HepG2 (cell line): ENCODE results near the gene HSCB. TPM values are rescaled to one million over a fixed set of nuclear protein-coding genes. Genes with fewer than 3 reads are reported as not detected.
A peak's percentile ranks its signal among the peaks of the same experiment; 100 is the strongest.

Experiments used
- EZH2 ChIP-seq: conservative IDR thresholded peaks from 2 replicates; pipeline ENCODE4 v1.6.1; 2012; ENCODE audit warnings: mild to moderate bottlenecking, low read depth, low read length, moderate library complexity
- FOXA3 ChIP-seq: IDR thresholded peaks from 2 replicates; pipeline ENCODE4 v1.6.1; 2016; ENCODE audit warnings: missing genetic modification reagents, missing compliant biosample characterization
- HNF4G ChIP-seq, 2 experiments: sonication (generic) in 1 of 2; formaldehyde crosslinking in 1 of 2; IDR thresholded peaks; 2 replicates each; pipeline versions ENCODE4 v1.4.0 to v1.6.1; 2011 to 2020; ENCODE audit warnings: borderline replicate concordance in 2 of 2, low read depth in 2 of 2, mild to moderate bottlenecking in 2 of 2, low read length in 1 of 2, missing genetic modification reagents in 1 of 2, moderate library complexity in 1 of 2
- KDM3A ChIP-seq: IDR thresholded peaks from 2 replicates; pipeline ENCODE4 v1.6.1; 2018; ENCODE audit warnings: low read depth, missing compliant biosample characterization
- MAFK ChIP-seq, 2 experiments: IDR thresholded peaks in 1 of 2; conservative IDR thresholded peaks in 1 of 2; 2 replicates each; pipeline ENCODE4 v1.6.1; 2011; ENCODE audit warnings: improper control_type of control experiment in 2 of 2, low read length in 2 of 2
- MED13 ChIP-seq: sonication (generic); formaldehyde crosslinking; IDR thresholded peaks from 2 replicates; pipeline ENCODE4 v1.5.0; 2020; ENCODE audit warnings: missing genetic modification reagents
- PHF5A ChIP-seq: IDR thresholded peaks from one replicate; pipeline ENCODE4 v1.6.1; 2018; ENCODE audit warnings: low read depth, missing genetic modification reagents; ENCODE audit not compliant: unreplicated experiment
- TOPORS ChIP-seq: sonication (generic); formaldehyde crosslinking; IDR thresholded peaks from 2 replicates; pipeline ENCODE4 v1.8.0; 2023; ENCODE audit warnings: mild to moderate bottlenecking, missing genetic modification reagents
- WIZ ChIP-seq: sonication (generic); formaldehyde crosslinking; IDR thresholded peaks from 2 replicates; pipeline ENCODE4 v1.5.1; 2020; ENCODE audit warnings: mild to moderate bottlenecking, missing genetic modification reagents
- ZFAT ChIP-seq: sonication (generic); formaldehyde crosslinking; conservative IDR thresholded peaks from 2 replicates; pipeline ENCODE4 v1.8.1; 2023; ENCODE audit warnings: missing genetic modification reagents, inconsistent platforms
- ZKSCAN5 ChIP-seq: sonication (generic); formaldehyde crosslinking; IDR thresholded peaks from 2 replicates; pipeline ENCODE4 v1.5.1; 2020; ENCODE audit warnings: mild to moderate bottlenecking, missing genetic modification reagents
- ZNF143 ChIP-seq: sonication (generic); formaldehyde crosslinking; IDR thresholded peaks from 2 replicates; pipeline ENCODE4 v1.4.0; 2020; ENCODE audit warnings: missing genetic modification reagents
- ZNF230 ChIP-seq: sonication (generic); formaldehyde crosslinking; IDR thresholded peaks from 2 replicates; pipeline ENCODE4 v1.4.0; 2020; ENCODE audit warnings: mild to moderate bottlenecking, missing genetic modification reagents
- ZNF44 ChIP-seq: sonication (generic); formaldehyde crosslinking; IDR thresholded peaks from 2 replicates; pipeline ENCODE4 v1.5.1; 2020; ENCODE audit warnings: mild to moderate bottlenecking, missing genetic modification reagents
- ZNF569 ChIP-seq: sonication (generic); formaldehyde crosslinking; IDR thresholded peaks from 2 replicates; pipeline ENCODE4 v1.5.0; 2020; ENCODE audit warnings: mild to moderate bottlenecking, missing genetic modification reagents, moderate library complexity, borderline replicate concordance
- ZNF577 ChIP-seq: sonication (generic); formaldehyde crosslinking; IDR thresholded peaks from 2 replicates; pipeline ENCODE4 v1.4.0; 2020; ENCODE audit warnings: mild to moderate bottlenecking, low read depth, missing genetic modification reagents, borderline replicate concordance
- ZNF629 ChIP-seq: sonication (generic); formaldehyde crosslinking; conservative IDR thresholded peaks from 2 replicates; pipeline ENCODE4 v1.5.0; 2020; ENCODE audit warnings: missing genetic modification reagents
- ZNF703 ChIP-seq: sonication (generic); formaldehyde crosslinking; IDR thresholded peaks from 2 replicates; pipeline ENCODE4 v1.5.1; 2020; ENCODE audit warnings: missing genetic modification reagents, mild to moderate bottlenecking, moderate library complexity, borderline replicate concordance
- ZNF75D ChIP-seq: sonication (generic); formaldehyde crosslinking; IDR thresholded peaks from 2 replicates; pipeline ENCODE4 v1.8.1; 2023; ENCODE audit warnings: missing genetic modification reagents, mild to moderate bottlenecking, borderline replicate concordance
- ZSCAN31 ChIP-seq: sonication (generic); formaldehyde crosslinking; IDR thresholded peaks from 2 replicates; pipeline ENCODE4 v1.5.0; 2020; ENCODE audit warnings: low read depth, mild to moderate bottlenecking, missing genetic modification reagents
- polyA plus RNA-seq, 8 experiments: library from polyadenylated mRNA; depleted of rRNA in 3 of 8; stranded (reverse) in 7 of 8; unstranded in 1 of 8; fragments of >200 nt; fragmentation: Illumina TruSeq in 4 of 8; extraction: Trizol in 4 of 8; gene quantifications; 2 replicates each; pipeline versions ENCODE4 v1.2.1 to v1.2.3, GENCODE V29; 2011 to 2016; ENCODE audit warnings: low read depth in 4 of 8, missing spikeins in 1 of 8, mixed read lengths in 1 of 8; ENCODE audit not compliant: insufficient read depth in 1 of 8
- total RNA-seq, 5 experiments: library from RNA; depleted of rRNA; stranded (reverse); fragments of >200 nt; fragmentation: Illumina TruSeq; extraction: Trizol; gene quantifications; 2 replicates each; pipeline ENCODE4 v1.2.3, GENCODE V29; 2016; ENCODE audit warnings: low read depth in 1 of 5
- TF ChIP-seq, protein P1 (sequence below): sonication (generic); formaldehyde crosslinking; IDR thresholded peaks from 2 replicates; pipeline ENCODE4 v1.4.0; 2020; ENCODE audit warnings: missing genetic modification reagents
- TF ChIP-seq, protein P2 (sequence below): sonication (generic); formaldehyde crosslinking; IDR thresholded peaks from 2 replicates; pipeline ENCODE4 v1.5.1; 2020; ENCODE audit warnings: mild to moderate bottlenecking, missing genetic modification reagents, moderate library complexity
- TF ChIP-seq, protein P3 (sequence below): sonication (generic); formaldehyde crosslinking; IDR thresholded peaks from 2 replicates; pipeline ENCODE4 v1.5.0; 2020; ENCODE audit warnings: missing genetic modification reagents

Gene HSCB
- total and polyA plus RNA-seq, 2 of the 13 experiments (the other 11 are each of a cell fraction or from before 2014, with no cell fraction given), result 15.4 to 20.9 TPM

DNA sequence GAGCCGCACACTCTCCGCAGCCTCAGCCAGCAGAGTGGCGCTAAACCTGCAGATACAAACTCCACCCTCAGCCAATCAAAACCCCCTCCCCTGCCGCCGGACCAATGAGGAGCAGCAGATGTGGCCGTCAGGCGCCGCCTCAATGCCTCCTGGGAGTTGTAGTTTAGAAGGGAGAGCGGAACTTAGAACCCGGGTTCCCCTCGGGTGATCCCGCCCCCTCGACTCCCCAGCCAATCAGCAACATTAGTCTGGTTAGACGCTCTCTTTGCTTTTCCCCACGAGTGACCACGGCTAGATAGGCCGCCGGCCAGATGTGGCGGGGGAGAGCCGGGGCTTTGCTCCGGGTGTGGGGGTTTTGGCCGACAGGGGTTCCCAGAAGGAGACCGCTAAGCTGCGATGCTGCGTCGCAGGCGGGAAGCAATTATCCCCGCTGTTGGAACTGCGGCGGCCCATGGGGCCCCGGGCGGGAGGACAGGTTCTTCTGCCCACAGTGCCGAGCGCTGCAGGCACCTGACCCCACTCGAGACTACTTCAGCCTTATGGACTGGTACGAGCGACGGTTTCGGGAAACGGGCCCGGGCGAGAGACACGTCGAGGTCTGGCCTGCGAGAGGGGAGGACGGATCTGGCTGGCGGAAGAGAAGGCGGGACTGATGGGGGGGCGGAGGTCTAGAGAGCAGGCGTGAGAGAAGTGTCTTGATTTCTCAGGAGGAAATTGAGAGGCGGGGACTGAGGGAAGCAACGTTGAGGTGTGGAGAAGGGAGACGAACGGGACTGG, at the start of gene HSCB, which contains the start of gene CHEK2 (continued):
- TF ChIP-seq ZFAT (CRISPR knock-in tag) (no peak), MAFK (conservative IDR thresholded peaks at IDR 0.05 in 1 of 2, IDR thresholded peaks at IDR 0.05 in 1 of 2; ENCODE audit: low read length in 2 of 2) (no peak), WIZ (CRISPR knock-in tag) (0 out of 2 replicates have a peak, but pooled peaks have one; percentile 15), PHF5A (CRISPR knock-in tag) (no peak), ZNF230 (CRISPR knock-in tag) (peak; percentile 38; the same call in 1 of the 2 replicates), ZNF75D (CRISPR knock-in tag) (no peak), ZNF703 (peak; percentile 69; the same call in 1 of the 2 replicates), ZNF143 (CRISPR knock-in tag) (peak; percentile 97), MED13 (CRISPR knock-in tag) (no peak; the same call in 1 of the 2 replicates), ZNF577 (CRISPR knock-in tag) (0 out of 2 replicates have a peak, but pooled peaks have one; percentile 61), ZNF569 (CRISPR knock-in tag) (no peak), HNF4G (IDR thresholded peaks at IDR 0.05; ENCODE audit: borderline replicate concordance, low read depth, low read length) (0 out of 2 replicates have a peak, but pooled peaks have one; percentile 11), HNF4G (CRISPR knock-in tag; IDR thresholded peaks at IDR 0.05; ENCODE audit: borderline replicate concordance, low read depth) (no peak), ZNF629 (CRISPR knock-in tag) (no peak), ZNF44 (CRISPR knock-in tag) (no peak), KDM3A (CRISPR knock-in tag) (peak; percentile 49; the same call in 1 of the 2 replicates), ZKSCAN5 (no peak), ZSCAN31 (CRISPR knock-in tag) (no peak), TOPORS (0 out of 2 replicates have a peak, but pooled peaks have one; percentile 51), FOXA3 (CRISPR knock-in tag) (peak; percentile 44; the same call in 1 of the 2 replicates), EZH2 (no peak)
- TF ChIP-seq, protein P1, sequence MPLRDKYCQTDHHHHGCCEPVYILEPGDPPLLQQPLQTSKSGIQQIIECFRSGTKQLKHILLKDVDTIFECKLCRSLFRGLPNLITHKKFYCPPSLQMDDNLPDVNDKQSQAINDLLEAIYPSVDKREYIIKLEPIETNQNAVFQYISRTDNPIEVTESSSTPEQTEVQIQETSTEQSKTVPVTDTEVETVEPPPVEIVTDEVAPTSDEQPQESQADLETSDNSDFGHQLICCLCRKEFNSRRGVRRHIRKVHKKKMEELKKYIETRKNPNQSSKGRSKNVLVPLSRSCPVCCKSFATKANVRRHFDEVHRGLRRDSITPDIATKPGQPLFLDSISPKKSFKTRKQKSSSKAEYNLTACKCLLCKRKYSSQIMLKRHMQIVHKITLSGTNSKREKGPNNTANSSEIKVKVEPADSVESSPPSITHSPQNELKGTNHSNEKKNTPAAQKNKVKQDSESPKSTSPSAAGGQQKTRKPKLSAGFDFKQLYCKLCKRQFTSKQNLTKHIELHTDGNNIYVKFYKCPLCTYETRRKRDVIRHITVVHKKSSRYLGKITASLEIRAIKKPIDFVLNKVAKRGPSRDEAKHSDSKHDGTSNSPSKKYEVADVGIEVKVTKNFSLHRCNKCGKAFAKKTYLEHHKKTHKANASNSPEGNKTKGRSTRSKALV, result 0 out of 2 replicates have a peak, but pooled peaks have one; percentile 24
- TF ChIP-seq, protein P2, sequence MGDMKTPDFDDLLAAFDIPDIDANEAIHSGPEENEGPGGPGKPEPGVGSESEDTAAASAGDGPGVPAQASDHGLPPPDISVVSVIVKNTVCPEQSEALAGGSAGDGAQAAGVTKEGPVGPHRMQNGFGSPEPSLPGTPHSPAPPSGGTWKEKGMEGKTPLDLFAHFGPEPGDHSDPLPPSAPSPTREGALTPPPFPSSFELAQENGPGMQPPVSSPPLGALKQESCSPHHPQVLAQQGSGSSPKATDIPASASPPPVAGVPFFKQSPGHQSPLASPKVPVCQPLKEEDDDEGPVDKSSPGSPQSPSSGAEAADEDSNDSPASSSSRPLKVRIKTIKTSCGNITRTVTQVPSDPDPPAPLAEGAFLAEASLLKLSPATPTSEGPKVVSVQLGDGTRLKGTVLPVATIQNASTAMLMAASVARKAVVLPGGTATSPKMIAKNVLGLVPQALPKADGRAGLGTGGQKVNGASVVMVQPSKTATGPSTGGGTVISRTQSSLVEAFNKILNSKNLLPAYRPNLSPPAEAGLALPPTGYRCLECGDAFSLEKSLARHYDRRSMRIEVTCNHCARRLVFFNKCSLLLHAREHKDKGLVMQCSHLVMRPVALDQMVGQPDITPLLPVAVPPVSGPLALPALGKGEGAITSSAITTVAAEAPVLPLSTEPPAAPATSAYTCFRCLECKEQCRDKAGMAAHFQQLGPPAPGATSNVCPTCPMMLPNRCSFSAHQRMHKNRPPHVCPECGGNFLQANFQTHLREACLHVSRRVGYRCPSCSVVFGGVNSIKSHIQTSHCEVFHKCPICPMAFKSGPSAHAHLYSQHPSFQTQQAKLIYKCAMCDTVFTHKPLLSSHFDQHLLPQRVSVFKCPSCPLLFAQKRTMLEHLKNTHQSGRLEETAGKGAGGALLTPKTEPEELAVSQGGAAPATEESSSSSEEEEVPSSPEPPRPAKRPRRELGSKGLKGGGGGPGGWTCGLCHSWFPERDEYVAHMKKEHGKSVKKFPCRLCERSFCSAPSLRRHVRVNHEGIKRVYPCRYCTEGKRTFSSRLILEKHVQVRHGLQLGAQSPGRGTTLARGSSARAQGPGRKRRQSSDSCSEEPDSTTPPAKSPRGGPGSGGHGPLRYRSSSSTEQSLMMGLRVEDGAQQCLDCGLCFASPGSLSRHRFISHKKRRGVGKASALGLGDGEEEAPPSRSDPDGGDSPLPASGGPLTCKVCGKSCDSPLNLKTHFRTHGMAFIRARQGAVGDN (CRISPR knock-in tag), result peak; percentile 94
- TF ChIP-seq, protein P3, sequence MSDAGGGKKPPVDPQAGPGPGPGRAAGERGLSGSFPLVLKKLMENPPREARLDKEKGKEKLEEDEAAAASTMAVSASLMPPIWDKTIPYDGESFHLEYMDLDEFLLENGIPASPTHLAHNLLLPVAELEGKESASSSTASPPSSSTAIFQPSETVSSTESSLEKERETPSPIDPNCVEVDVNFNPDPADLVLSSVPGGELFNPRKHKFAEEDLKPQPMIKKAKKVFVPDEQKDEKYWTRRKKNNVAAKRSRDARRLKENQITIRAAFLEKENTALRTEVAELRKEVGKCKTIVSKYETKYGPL (CRISPR knock-in tag), result no peak
